ENCODE results near the gene HORMAD2. TPM values are rescaled to one million over a fixed set of nuclear protein-coding genes. Genes with fewer than 3 reads are reported as not detected.

Gene HORMAD2
- total and polyA plus RNA-seq, 4 donors, result 0.02 to 0.46 TPM; not detected in 2

DNA sequence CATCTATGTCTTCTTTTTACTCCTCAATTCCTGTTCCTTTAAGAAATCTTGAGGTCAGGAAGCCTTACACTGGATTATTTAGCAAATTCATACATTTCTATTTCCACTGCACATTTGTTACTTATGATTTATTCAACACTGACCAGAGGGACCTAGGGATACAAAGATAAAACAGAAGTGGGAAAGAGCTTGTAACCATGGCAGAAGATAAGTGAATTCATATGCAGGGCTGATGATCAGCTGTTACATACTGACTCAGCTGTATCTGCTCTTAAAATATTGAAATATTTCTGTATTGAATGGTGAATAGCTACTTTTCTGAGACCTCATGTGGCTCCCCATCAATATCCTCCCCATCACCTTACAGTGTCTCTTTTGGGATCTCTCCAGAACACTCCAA, 25.2 kb downstream of the HORMAD2 start:
- H3K27ac ChIP-seq (ENCODE audit: low read depth in 1 of 2, low read length in 1 of 2), result no peak overlapping the region
- H3K4me1 ChIP-seq (ENCODE audit: control insufficient read depth in 5 of 5, insufficient read depth in 5 of 5, low read length in 5 of 5), result no peaks in the 10 kb centered on the region
- ATAC-seq (ENCODE audit: insufficient read depth, low FRiP score), result no peak
- TF ChIP-seq, protein P1, sequence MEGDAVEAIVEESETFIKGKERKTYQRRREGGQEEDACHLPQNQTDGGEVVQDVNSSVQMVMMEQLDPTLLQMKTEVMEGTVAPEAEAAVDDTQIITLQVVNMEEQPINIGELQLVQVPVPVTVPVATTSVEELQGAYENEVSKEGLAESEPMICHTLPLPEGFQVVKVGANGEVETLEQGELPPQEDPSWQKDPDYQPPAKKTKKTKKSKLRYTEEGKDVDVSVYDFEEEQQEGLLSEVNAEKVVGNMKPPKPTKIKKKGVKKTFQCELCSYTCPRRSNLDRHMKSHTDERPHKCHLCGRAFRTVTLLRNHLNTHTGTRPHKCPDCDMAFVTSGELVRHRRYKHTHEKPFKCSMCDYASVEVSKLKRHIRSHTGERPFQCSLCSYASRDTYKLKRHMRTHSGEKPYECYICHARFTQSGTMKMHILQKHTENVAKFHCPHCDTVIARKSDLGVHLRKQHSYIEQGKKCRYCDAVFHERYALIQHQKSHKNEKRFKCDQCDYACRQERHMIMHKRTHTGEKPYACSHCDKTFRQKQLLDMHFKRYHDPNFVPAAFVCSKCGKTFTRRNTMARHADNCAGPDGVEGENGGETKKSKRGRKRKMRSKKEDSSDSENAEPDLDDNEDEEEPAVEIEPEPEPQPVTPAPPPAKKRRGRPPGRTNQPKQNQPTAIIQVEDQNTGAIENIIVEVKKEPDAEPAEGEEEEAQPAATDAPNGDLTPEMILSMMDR (IDR thresholded peaks at IDR 0.05; ENCODE audit: control extremely low read depth, extremely low read depth), result no peak
- H3K4me3 ChIP-seq, result no peak overlapping the region
- H3K36me3 ChIP-seq (ENCODE audit: control insufficient read depth in 4 of 4, insufficient read depth in 4 of 4, low read length in 4 of 4), result no peaks in the 10 kb centered on the region
- DNase-seq, result no peak
- H3K27me3 ChIP-seq (ENCODE audit: control insufficient read depth in 3 of 3, insufficient read depth in 3 of 3, low read length in 2 of 3), result no peaks in the 10 kb centered on the region
- H3K9ac ChIP-seq (ENCODE audit: insufficient read depth in 1 of 2, low read length in 2 of 2), result no peak overlapping the region
- no peaks in the 10 kb centered on the region for H3K9me3 ChIP-seq (ENCODE audit: control insufficient read depth in 4 of 4, insufficient read depth in 3 of 4, low read length in 3 of 4)

DNA sequence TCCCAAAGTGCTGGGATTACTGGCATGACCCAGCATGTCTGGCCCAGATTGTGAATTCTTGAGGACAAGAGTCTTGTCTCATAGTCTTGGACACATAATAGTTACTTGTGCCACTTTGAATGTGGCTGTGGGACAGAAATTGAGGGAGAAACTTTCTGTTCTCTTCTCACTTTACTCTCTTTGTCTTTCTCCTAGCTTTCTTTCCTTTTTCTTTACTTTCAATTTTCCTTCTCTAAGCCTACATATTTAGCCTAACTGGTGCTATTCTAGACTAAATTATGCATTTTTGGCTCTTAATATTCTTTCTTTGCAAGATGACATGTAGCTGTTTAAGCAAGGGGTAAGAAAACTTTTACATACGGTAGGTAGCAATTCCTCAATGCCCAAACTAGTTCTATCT, 33.2 kb downstream of the HORMAD2 start:
- Histone ChIP-seq H3K4me1 (ENCODE audit: control insufficient read depth in 5 of 5, insufficient read depth in 5 of 5, low read length in 5 of 5) (peaks cover 0 to 37% (median 4%) of the 10 kb centered on the region in 5 donors), H3K9me3 (ENCODE audit: control insufficient read depth in 4 of 4, insufficient read depth in 3 of 4, low read length in 3 of 4) (no peaks in the 10 kb centered on the region), H3K9ac (ENCODE audit: insufficient read depth in 1 of 2, low read length in 2 of 2) (no peak overlapping the region), H3K4me3 (no peak overlapping the region), H3K27me3 (ENCODE audit: control insufficient read depth in 3 of 3, insufficient read depth in 3 of 3, low read length in 2 of 3) (no peaks in the 10 kb centered on the region), H3K36me3 (ENCODE audit: control insufficient read depth in 4 of 4, insufficient read depth in 4 of 4, low read length in 4 of 4) (no peaks in the 10 kb centered on the region), H3K27ac (ENCODE audit: low read depth in 1 of 2, low read length in 1 of 2) (no peak overlapping the region)
- ATAC-seq (ENCODE audit: insufficient read depth, low FRiP score) (no peak), DNase-seq (no peak)
- TF ChIP-seq, protein P1 (IDR thresholded peaks at IDR 0.05; ENCODE audit: control extremely low read depth, extremely low read depth), result no peak
- WGBS, 2 donors, result 91 to 92% methylated on average over 1 of the region's 1 CpG

DNA sequence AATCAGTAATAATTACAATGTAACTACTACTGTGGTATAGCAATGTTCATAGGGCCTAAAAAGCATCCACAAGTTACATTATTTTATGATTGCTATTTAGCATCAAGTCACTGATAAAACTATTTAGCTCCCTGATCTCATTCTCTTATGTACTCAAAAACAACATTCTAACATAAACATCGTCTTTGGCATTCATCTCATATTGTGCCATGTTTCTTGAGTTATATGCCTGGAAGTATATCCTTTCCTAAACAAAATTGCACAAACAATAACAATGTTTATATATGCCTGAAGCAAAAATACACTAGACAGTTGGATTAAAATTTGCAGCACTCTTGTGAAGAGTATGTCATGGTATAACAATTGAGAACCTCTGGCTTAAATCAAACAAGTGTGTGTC, 34.1 kb downstream of the HORMAD2 start:
- Histone ChIP-seq H3K4me1 (ENCODE audit: control insufficient read depth in 5 of 5, insufficient read depth in 5 of 5, low read length in 5 of 5) (peaks cover 0 to 37% (median 4%) of the 10 kb centered on the region in 5 donors), H3K9ac (ENCODE audit: insufficient read depth in 1 of 2, low read length in 2 of 2) (no peak overlapping the region), H3K27me3 (ENCODE audit: control insufficient read depth in 3 of 3, insufficient read depth in 3 of 3, low read length in 2 of 3) (no peaks in the 10 kb centered on the region), H3K4me3 (no peak overlapping the region), H3K27ac (ENCODE audit: low read depth in 1 of 2, low read length in 1 of 2) (no peak overlapping the region), H3K9me3 (ENCODE audit: control insufficient read depth in 4 of 4, insufficient read depth in 3 of 4, low read length in 3 of 4) (no peaks in the 10 kb centered on the region), H3K36me3 (ENCODE audit: control insufficient read depth in 4 of 4, insufficient read depth in 4 of 4, low read length in 4 of 4) (no peaks in the 10 kb centered on the region)
- WGBS, 2 donors, result 59 to 62% methylated on average over 1 of the region's 1 CpG
- DNase-seq, result peak in 2 of 3 donors; percentile 69 to 77
- TF ChIP-seq, protein P1 (IDR thresholded peaks at IDR 0.05; ENCODE audit: control extremely low read depth, extremely low read depth), result no peak
- ATAC-seq (ENCODE audit: insufficient read depth, low FRiP score), result no peak

DNA sequence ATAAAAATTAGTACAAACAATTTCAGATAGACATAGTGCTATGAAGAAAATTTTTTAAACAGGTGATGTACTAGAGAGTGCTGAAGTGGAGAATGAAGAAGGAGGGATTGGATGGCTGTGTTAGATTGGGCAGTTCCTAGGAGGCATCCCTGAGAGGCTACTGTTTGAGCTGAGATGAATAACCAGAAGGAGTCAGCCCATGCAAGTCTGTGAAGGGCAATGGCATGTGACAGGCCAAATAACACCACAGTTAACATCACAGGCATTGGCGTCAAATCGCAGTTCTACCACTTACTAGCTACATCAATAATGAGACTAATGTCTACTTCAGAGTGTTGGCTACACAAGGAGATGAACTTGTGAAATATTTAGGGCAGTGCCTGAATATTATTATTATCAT, 35.4 kb downstream of the HORMAD2 start:
- Histone ChIP-seq H3K9me3 (ENCODE audit: control insufficient read depth in 4 of 4, insufficient read depth in 3 of 4, low read length in 3 of 4) (no peaks in the 10 kb centered on the region), H3K27ac (ENCODE audit: low read depth in 1 of 2, low read length in 1 of 2) (no peak overlapping the region), H3K36me3 (ENCODE audit: control insufficient read depth in 4 of 4, insufficient read depth in 4 of 4, low read length in 4 of 4) (no peaks in the 10 kb centered on the region), H3K9ac (ENCODE audit: insufficient read depth in 1 of 2, low read length in 2 of 2) (no peak overlapping the region), H3K27me3 (ENCODE audit: control insufficient read depth in 3 of 3, insufficient read depth in 3 of 3, low read length in 2 of 3) (no peaks in the 10 kb centered on the region), H3K4me3 (no peak overlapping the region), H3K4me1 (ENCODE audit: control insufficient read depth in 5 of 5, insufficient read depth in 5 of 5, low read length in 5 of 5) (peaks cover 0 to 37% (median 4%) of the 10 kb centered on the region in 5 donors)
- TF ChIP-seq, protein P1 (IDR thresholded peaks at IDR 0.05; ENCODE audit: control extremely low read depth, extremely low read depth), result no peak
- 91 to 93% methylated on average over 2 of the region's 2 CpGs for whole genome bisulfite sequencing, 2 donors
- ATAC-seq (ENCODE audit: insufficient read depth, low FRiP score) (no peak), DNase-seq (no peak)
